ENCODE data around the gene SLC29A3.

GRCh38 chr10:71342573-71343391 lies 23.7 kb downstream of the SLC29A3 start:
- TF ChIP-seq TAF1 (IDR thresholded peaks at IDR 0.05; ENCODE audit: low read depth) (no peak), RAD21 (IDR thresholded peaks at IDR 0.05; ENCODE audit: low read depth) (no peak), EP300 (IDR thresholded peaks at IDR 0.05; ENCODE audit: borderline replicate concordance) (no peak), YY1 (IDR thresholded peaks at IDR 0.05; ENCODE audit: low read depth) (no peak), ZBTB7A (IDR thresholded peaks at IDR 0.05; ENCODE audit: low read depth) (no peak), REST (IDR thresholded peaks at IDR 0.05; ENCODE audit: low read depth) (no peak), CEBPB (IDR thresholded peaks at IDR 0.05) (no peak)

Data from Ishikawa (cell line).